OCI-LY7 (cell line): ENCODE measurements around the gene ABR. TPM values are rescaled to one million over a fixed set of nuclear protein-coding genes. Genes with fewer than 3 reads are reported as not detected.
"Not testable (repeated sequence)": the region's sequence is repeated elsewhere in the genome, so short reads cannot be mapped to it uniquely, and the experiment has no call there.

Source experiments
- BruUV-seq: library from RNA; stranded (reverse); fragments of 400-500 nt; replicated peaks from 2 replicates; lab custom pipeline; 2021; lab: Mats Ljungman, UMichigan
- CTCF ChIA-PET: fragments of 300-600 bp; sonication (Branson Sonifier 250); formaldehyde crosslinking; loops from one replicate; lab custom pipeline; 2022; ENCODE audit warnings: antibody characterized with exemption; ENCODE audit not compliant: unreplicated experiment; lab: Charles Lee
- POLR2A ChIA-PET: fragments of 300-600 bp; sonication (Branson Sonifier 250); formaldehyde crosslinking; loops from one replicate; lab custom pipeline; 2022; ENCODE audit warnings: antibody characterized with exemption; lab: Charles Lee
- DNase-seq: peaks from one replicate; pipeline ENCODE4 v3.0.0-alpha.2; 2015; ENCODE audit warnings: low spot score
- H2AFZ ChIP-seq: fragments of 200-600 bp; sonication (generic), shearing (Covaris generic); 2 replicates; pipeline ENCODE4 v1.6.1; 2014; ENCODE audit warnings: mild to moderate bottlenecking, antibody characterized with exemption, low read length, moderate library complexity
- H3K27ac ChIP-seq: fragments of 200-600 bp; sonication (generic); 2 replicates; pipeline ENCODE4 v1.5.1; 2014; ENCODE audit warnings: mixed run types, low read depth, mild to moderate bottlenecking, moderate library complexity, low read length, inconsistent platforms; ENCODE audit not compliant: poor library complexity, severe bottlenecking
- H3K36me3 ChIP-seq: fragments of 200-600 bp; sonication (generic); 2 replicates; pipeline ENCODE4 v1.6.1; 2014; ENCODE audit warnings: mild to moderate bottlenecking, antibody characterized with exemption, low read length, moderate library complexity, mixed read lengths; ENCODE audit not compliant: insufficient read depth
- H3K4me1 ChIP-seq: fragments of 200-600 bp; sonication (generic); 2 replicates; pipeline ENCODE4 v1.5.1; 2014; ENCODE audit warnings: mild to moderate bottlenecking, low read length; ENCODE audit not compliant: insufficient read depth, poor library complexity, severe bottlenecking
- H3K4me2 ChIP-seq: fragments of 200-600 bp; sonication (generic); 2 replicates; pipeline ENCODE4 v1.6.1; 2014; ENCODE audit warnings: mild to moderate bottlenecking, low read length
- H3K4me3 ChIP-seq: fragments of 200-600 bp; sonication (generic); 2 replicates; pipeline ENCODE4 v1.5.1; 2014; ENCODE audit warnings: mild to moderate bottlenecking, low read depth, low read length; ENCODE audit not compliant: poor library complexity, severe bottlenecking
- H3K79me2 ChIP-seq: fragments of 200-600 bp; sonication (generic); 2 replicates; pipeline ENCODE4 v1.6.1; 2016; ENCODE audit warnings: low read depth, mild to moderate bottlenecking, low read length, moderate library complexity, mixed read lengths; ENCODE audit not compliant: insufficient read depth
- H3K9me2 ChIP-seq: fragments of 200-600 bp; sonication (generic); 2 replicates; pipeline ENCODE4 v1.6.1; 2016; ENCODE audit warnings: mild to moderate bottlenecking, low read length, mixed read lengths; ENCODE audit not compliant: insufficient read depth
- H3K9me3 ChIP-seq: fragments of 200-600 bp; sonication (generic); 2 replicates; pipeline ENCODE4 v1.6.1; 2014; ENCODE audit warnings: mild to moderate bottlenecking, mixed run types, low read length, mixed read lengths
- H4K20me1 ChIP-seq: fragments of 200-600 bp; sonication (generic); 2 replicates; pipeline ENCODE4 v1.6.1; 2014; ENCODE audit warnings: mild to moderate bottlenecking, antibody characterized with exemption, low read length, moderate library complexity, mixed read lengths; ENCODE audit not compliant: insufficient read depth
- EZH2phosphoT487 ChIP-seq: fragments of 200-600 bp; sonication (generic); IDR thresholded peaks from 2 replicates; pipeline ENCODE4 v1.6.1; 2018; ENCODE audit warnings: low read depth, borderline replicate concordance, mild to moderate bottlenecking, mixed run types, antibody characterized with exemption, low read length, moderate library complexity, mixed read lengths
- intact Hi-C: fragments of 100-400 bp; cut with micrococcal nuclease; formaldehyde crosslinking; loops from one replicate; pipeline ENCODE4 v1.10.0; 2022; ENCODE audit not compliant: unreplicated experiment
- total RNA-seq, 2 experiments: library from RNA; depleted of rRNA in 1 of 2; stranded (reverse); fragments of >200 nt in 1 of 2; shearing (Covaris generic) in 1 of 2; gene quantifications; 2 replicates each; pipeline ENCODE4 v1.2.3, GENCODE V29; 2014 to 2022
- TF ChIP-seq, protein P1 (sequence below): fragments of 200-600 bp; sonication (generic); conservative IDR thresholded peaks from 2 replicates; pipeline ENCODE4 v1.5.1; 2014; ENCODE audit warnings: mild to moderate bottlenecking, antibody characterized with exemption, low read length, moderate library complexity, mixed read lengths

ABR gene
- total RNA-seq, 2 experiments from 2014 or later = 164 to 181 TPM

DNA sequence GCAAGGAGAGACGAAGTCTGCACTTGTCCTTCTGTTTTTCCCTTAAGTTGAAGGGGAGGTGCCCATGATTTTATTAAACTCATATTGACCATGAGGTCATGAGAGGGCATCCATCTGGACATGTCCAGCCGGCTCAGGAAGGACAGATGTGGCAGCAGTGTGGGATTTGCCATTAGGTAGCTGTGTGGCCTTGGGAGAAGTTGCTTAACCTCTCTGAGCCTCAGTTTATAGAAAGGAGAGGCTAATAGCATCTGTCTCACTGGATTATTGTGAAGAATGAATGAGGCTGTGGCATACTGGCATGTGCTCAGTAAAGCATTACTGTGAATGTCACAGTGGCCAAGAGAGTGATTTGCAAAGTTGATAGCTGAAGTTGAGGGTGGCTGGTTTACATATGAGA lies 181.7 kb downstream of the ABR start:
- peaks cover 11% of the 10 kb centered on the region for H4K20me1 ChIP-seq
- no TSS peak for BruUV-seq
- H3K4me1 ChIP-seq = peaks cover 12% of the 10 kb centered on the region
- TF ChIP-seq, protein P1, sequence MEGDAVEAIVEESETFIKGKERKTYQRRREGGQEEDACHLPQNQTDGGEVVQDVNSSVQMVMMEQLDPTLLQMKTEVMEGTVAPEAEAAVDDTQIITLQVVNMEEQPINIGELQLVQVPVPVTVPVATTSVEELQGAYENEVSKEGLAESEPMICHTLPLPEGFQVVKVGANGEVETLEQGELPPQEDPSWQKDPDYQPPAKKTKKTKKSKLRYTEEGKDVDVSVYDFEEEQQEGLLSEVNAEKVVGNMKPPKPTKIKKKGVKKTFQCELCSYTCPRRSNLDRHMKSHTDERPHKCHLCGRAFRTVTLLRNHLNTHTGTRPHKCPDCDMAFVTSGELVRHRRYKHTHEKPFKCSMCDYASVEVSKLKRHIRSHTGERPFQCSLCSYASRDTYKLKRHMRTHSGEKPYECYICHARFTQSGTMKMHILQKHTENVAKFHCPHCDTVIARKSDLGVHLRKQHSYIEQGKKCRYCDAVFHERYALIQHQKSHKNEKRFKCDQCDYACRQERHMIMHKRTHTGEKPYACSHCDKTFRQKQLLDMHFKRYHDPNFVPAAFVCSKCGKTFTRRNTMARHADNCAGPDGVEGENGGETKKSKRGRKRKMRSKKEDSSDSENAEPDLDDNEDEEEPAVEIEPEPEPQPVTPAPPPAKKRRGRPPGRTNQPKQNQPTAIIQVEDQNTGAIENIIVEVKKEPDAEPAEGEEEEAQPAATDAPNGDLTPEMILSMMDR = no peak
- TF ChIP-seq EZH2phosphoT487 = no peak
- H2AFZ ChIP-seq = no peak overlapping the region
- no peaks in the 10 kb centered on the region for H3K9me2 ChIP-seq
- ChIA-PET CTCF (no interaction called here), POLR2A (no interaction called here)
- peaks cover 19% of the 10 kb centered on the region; the same call in 1 of the 2 replicates for H3K79me2 ChIP-seq
- peaks cover 45% of the 10 kb centered on the region for H3K36me3 ChIP-seq
- no peak overlapping the region for H3K27ac ChIP-seq
- H3K9me3 ChIP-seq = peaks cover 16% of the 10 kb centered on the region; the same call in 1 of the 2 replicates
- intact Hi-C loops = loop anchor here (5.0 kb wide), 4 partner anchors 121 to 586 kb away; partner anchors contain the start of genes GLOD4 and MRM3
- peak overlapping the region; percentile 92 for H3K4me3 ChIP-seq
- peak overlapping the region; percentile 67 for H3K4me2 ChIP-seq
- no peak for DNase-seq

DNA sequence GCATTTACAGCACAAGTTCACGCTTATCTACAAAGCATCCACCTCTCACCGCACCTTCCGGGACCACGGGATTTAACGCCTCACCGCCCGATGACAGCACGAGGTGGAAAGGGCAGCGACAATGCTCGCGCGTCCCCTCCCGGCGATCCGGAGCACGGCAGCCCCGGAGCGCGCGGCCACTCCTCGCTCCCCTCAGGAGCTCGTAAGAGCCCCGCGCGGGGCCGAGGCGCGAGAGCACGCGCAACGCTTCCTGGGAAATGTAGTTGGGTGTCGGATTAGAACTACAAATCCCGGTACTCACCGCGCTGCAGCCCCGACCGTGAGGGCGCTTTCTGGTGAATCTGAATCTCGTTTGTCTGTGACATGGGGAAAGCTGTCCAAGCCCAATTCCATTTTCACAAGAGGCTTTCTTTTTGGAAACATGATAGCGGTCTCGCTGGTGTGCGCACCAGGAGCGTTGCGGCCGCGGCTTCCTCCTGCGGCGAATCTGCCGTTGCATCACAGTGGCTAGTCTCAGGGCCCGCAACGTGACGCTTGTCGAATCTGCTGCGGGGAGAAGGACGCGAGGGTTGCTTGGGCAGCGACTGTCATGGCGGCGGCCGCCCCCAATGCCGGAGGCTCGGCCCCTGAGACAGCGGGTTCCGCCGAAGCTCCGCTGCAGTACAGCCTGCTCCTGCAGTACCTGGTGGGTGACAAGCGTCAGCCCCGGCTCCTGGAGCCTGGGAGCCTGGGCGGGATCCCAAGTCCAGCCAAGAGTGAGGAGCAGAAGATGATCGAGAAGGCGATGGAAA lies 183.0 kb downstream of the ABR start, which contains the start of gene TIMM22:
TSS of gene TIMM22 (plus strand) at position 576 of the 791 bp plus-strand sequence. CDS start at position 590, 14 bp downstream.
- ChIA-PET CTCF (interaction anchor here (0.6 kb wide), 2 partner anchors 192 to 381 kb away, joined by 3 read pairs; no protein-coding TSS in a partner anchor), POLR2A (interaction anchor here (0.6 to 0.7 kb wide), 2 partner anchors 181 to 513 kb away, joined by 3 read pairs; no protein-coding TSS in a partner anchor)
- H3K9me2 ChIP-seq = no peaks in the 10 kb centered on the region
- H3K4me3 ChIP-seq = peak within 1 kb of the TSS; percentile 92
- peak within 1 kb of the TSS; percentile 74; the same call in 1 of the 2 replicates for H2AFZ ChIP-seq
- peaks cover 11% of the 10 kb centered on the region for H4K20me1 ChIP-seq
- intact Hi-C loops = loop anchor here (1.0 to 5.0 kb wide), 5 partner anchors 15 to 584 kb away; partner anchors contain the start of genes GLOD4 and MRM3
- DNase-seq = peak; percentile 99
- H3K9me3 ChIP-seq = peaks cover 19% of the 10 kb centered on the region; the same call in 1 of the 2 replicates
- peaks cover 19% of the 10 kb centered on the region; the same call in 1 of the 2 replicates for H3K79me2 ChIP-seq
- H3K4me1 ChIP-seq = peaks cover 12% of the 10 kb centered on the region
- BruUV-seq = no TSS peak
- H3K27ac ChIP-seq = peak within 1 kb of the TSS; percentile 59
- TF ChIP-seq, protein P1 = peak; percentile 89
- TF ChIP-seq EZH2phosphoT487 = no peak
- H3K4me2 ChIP-seq = peak within 1 kb of the TSS; percentile 67
- H3K36me3 ChIP-seq = peaks cover 31% of the 10 kb centered on the region

DNA sequence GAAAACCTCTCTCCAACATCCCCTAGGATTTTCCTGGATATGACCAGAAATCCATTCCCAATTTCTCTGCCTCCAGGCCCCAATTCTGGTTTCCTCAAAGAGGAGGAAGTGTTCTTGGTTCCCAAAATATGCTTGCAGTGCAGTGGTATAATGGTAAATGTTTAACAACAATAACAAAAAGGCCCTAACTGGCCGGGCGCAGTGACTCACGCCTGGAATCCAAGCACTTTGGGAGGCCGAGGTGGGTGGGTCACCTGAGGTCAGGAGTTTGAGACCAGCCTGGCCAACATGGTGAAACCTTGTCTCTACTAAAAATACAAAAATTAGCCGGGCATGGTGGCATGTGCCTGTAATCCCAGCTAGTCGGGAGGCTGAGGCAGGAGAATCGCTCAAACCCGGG lies 184.5 kb downstream of the ABR start:
- H3K4me3 ChIP-seq, H3K9me2 ChIP-seq, H3K27ac ChIP-seq, CTCF ChIA-PET, DNase-seq, BruUV-seq, H3K4me2 ChIP-seq, H2AFZ ChIP-seq, POLR2A ChIA-PET: not testable (repeated sequence)
- intact Hi-C loops = loop anchor here (5.0 kb wide), 4 partner anchors 118 to 583 kb away; partner anchors contain the start of genes GLOD4 and MRM3
- peaks cover 19% of the 10 kb centered on the region; the same call in 1 of the 2 replicates for H3K9me3 ChIP-seq
- H3K79me2 ChIP-seq = peaks cover 19% of the 10 kb centered on the region; the same call in 1 of the 2 replicates
- H3K4me1 ChIP-seq = peaks cover 12% of the 10 kb centered on the region
- H4K20me1 ChIP-seq = peaks cover 11% of the 10 kb centered on the region
- peaks cover 17% of the 10 kb centered on the region for H3K36me3 ChIP-seq
